NB4 (cell line): ENCODE data around the gene OR5L2.

Experiments used
- MYC ChIP-seq: IDR thresholded peaks from 2 replicates; pipeline ENCODE4 v1.6.1; 2011; ENCODE audit warnings: low read depth, low read length
- POLR2A ChIP-seq: IDR thresholded peaks from 2 replicates; pipeline ENCODE4 v1.6.1; 2011; ENCODE audit warnings: mild to moderate bottlenecking; ENCODE audit not compliant: insufficient read length; ENCODE audit errors: extremely low read depth
- TF ChIP-seq, protein P1 (sequence below): IDR thresholded peaks from one replicate; pipeline ENCODE4 v1.5.1; 2012; ENCODE audit warnings: low read depth, low read length
- TF ChIP-seq, protein P2 (sequence below): IDR thresholded peaks from 2 replicates; pipeline ENCODE4 v1.6.1; 2011; ENCODE audit warnings: low read depth, low read length

DNA sequence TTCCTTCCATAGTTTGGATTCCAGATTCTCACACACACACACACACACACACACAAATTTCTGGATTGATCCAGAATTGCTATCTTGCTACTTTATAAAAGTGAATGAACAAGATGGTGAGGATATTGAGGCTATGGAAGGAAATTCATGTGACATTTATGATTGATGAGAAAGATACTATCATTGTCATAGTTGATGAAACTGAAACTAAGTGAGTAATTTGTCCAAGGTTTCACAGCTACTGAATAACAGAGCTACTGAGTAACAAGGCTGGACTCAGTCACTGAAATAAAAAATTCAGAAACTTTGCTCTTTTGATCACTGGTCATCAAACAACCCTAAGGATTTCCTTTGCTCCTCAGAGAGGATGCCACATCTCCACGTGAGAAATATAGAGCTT, 27.7 kb downstream of the OR5L2 start:
- TF ChIP-seq, protein P1, sequence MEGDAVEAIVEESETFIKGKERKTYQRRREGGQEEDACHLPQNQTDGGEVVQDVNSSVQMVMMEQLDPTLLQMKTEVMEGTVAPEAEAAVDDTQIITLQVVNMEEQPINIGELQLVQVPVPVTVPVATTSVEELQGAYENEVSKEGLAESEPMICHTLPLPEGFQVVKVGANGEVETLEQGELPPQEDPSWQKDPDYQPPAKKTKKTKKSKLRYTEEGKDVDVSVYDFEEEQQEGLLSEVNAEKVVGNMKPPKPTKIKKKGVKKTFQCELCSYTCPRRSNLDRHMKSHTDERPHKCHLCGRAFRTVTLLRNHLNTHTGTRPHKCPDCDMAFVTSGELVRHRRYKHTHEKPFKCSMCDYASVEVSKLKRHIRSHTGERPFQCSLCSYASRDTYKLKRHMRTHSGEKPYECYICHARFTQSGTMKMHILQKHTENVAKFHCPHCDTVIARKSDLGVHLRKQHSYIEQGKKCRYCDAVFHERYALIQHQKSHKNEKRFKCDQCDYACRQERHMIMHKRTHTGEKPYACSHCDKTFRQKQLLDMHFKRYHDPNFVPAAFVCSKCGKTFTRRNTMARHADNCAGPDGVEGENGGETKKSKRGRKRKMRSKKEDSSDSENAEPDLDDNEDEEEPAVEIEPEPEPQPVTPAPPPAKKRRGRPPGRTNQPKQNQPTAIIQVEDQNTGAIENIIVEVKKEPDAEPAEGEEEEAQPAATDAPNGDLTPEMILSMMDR = no peak
- TF ChIP-seq POLR2A (no peak), MYC (no peak)
- TF ChIP-seq, protein P2, sequence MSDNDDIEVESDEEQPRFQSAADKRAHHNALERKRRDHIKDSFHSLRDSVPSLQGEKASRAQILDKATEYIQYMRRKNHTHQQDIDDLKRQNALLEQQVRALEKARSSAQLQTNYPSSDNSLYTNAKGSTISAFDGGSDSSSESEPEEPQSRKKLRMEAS = no peak
